Osteoblast (primary cell): ENCODE data around the gene NR1H3. TPM values are rescaled to one million over a fixed set of nuclear protein-coding genes. Genes with fewer than 3 reads are reported as not detected.

Experiments
- DNase-seq: peaks from one replicate; pipeline ENCODE4 v3.0.0; 2011; ENCODE audit warnings: low spot score, mixed read lengths; ENCODE audit not compliant: insufficient read length; ENCODE audit errors: missing footprints
- H2AFZ ChIP-seq: 2 replicates; pipeline ENCODE4 v1.6.0; 2011; ENCODE audit warnings: mild to moderate bottlenecking, low read length
- H3K27ac ChIP-seq: 2 replicates; pipeline ENCODE4 v1.5.1; 2011; ENCODE audit warnings: mild to moderate bottlenecking, low read depth, low read length, moderate library complexity
- H3K27me3 ChIP-seq: 2 replicates; pipeline ENCODE4 v1.6.0; 2012; ENCODE audit warnings: mild to moderate bottlenecking, control low read depth, inconsistent platforms, low read length, moderate library complexity; ENCODE audit not compliant: insufficient read depth
- H3K36me3 ChIP-seq: 2 replicates; pipeline ENCODE4 v1.5.1; 2011; ENCODE audit warnings: mild to moderate bottlenecking, low read length, control low read depth, moderate library complexity; ENCODE audit not compliant: insufficient read depth
- H3K4me1 ChIP-seq: 2 replicates; pipeline ENCODE4 v1.5.1; 2011; ENCODE audit warnings: mild to moderate bottlenecking, low read length, control low read depth, moderate library complexity; ENCODE audit not compliant: insufficient read depth
- H3K4me2 ChIP-seq: 2 replicates; pipeline ENCODE4 v1.6.0; 2011; ENCODE audit warnings: mild to moderate bottlenecking, low read length; ENCODE audit not compliant: insufficient read depth
- H3K4me3 ChIP-seq: fragments of 200-600 bp; sonication (generic); 3 replicates; pipeline ENCODE4 v1.5.1; 2012; ENCODE audit warnings: mild to moderate bottlenecking, low read length, inconsistent platforms; ENCODE audit not compliant: insufficient read depth
- H3K79me2 ChIP-seq: 2 replicates; pipeline ENCODE4 v1.6.0; 2012; ENCODE audit warnings: mild to moderate bottlenecking, low read length, control low read depth, inconsistent platforms; ENCODE audit not compliant: insufficient read depth
- H3K9me3 ChIP-seq: 2 replicates; pipeline ENCODE4 v1.5.1; 2011; ENCODE audit warnings: low read depth, low read length, control low read depth
- H4K20me1 ChIP-seq: 2 replicates; pipeline ENCODE4 v1.6.0; 2012; ENCODE audit warnings: mild to moderate bottlenecking, low read length, control low read depth; ENCODE audit not compliant: insufficient read depth
- total RNA-seq: library from RNA; depleted of rRNA; stranded (reverse); fragments of >200 nt; gene quantifications from 2 replicates; pipeline ENCODE4 v1.2.3, GENCODE V29; 2012
- TF ChIP-seq, protein P1 (sequence below): IDR thresholded peaks from 2 replicates; pipeline ENCODE4 v1.5.1; 2011; ENCODE audit warnings: mild to moderate bottlenecking, low read depth, low read length, moderate library complexity; ENCODE audit errors: extremely low read depth

NR1H3 gene
- total RNA-seq, 1 donor, result 18.5 TPM

GRCh38 chr11:47213950-47214565, 43.7 kb upstream of the NR1H3 start:
- H3K9me3 ChIP-seq, result no peaks in the 10 kb centered on the region
- DNase-seq, result peak; percentile 95
- H3K4me1 ChIP-seq, result peaks cover 20% of the 10 kb centered on the region
- H3K27me3 ChIP-seq, result no peaks in the 10 kb centered on the region
- H3K4me2 ChIP-seq, result peak overlapping the region; percentile 100
- peak overlapping the region; percentile 95 for H2AFZ ChIP-seq
- peaks cover 5% of the 10 kb centered on the region for H4K20me1 ChIP-seq
- H3K4me3 ChIP-seq, result peak overlapping the region; percentile 83
- peak overlapping the region; percentile 93 for H3K27ac ChIP-seq
- peaks cover 4% of the 10 kb centered on the region for H3K36me3 ChIP-seq
- TF ChIP-seq, protein P1, sequence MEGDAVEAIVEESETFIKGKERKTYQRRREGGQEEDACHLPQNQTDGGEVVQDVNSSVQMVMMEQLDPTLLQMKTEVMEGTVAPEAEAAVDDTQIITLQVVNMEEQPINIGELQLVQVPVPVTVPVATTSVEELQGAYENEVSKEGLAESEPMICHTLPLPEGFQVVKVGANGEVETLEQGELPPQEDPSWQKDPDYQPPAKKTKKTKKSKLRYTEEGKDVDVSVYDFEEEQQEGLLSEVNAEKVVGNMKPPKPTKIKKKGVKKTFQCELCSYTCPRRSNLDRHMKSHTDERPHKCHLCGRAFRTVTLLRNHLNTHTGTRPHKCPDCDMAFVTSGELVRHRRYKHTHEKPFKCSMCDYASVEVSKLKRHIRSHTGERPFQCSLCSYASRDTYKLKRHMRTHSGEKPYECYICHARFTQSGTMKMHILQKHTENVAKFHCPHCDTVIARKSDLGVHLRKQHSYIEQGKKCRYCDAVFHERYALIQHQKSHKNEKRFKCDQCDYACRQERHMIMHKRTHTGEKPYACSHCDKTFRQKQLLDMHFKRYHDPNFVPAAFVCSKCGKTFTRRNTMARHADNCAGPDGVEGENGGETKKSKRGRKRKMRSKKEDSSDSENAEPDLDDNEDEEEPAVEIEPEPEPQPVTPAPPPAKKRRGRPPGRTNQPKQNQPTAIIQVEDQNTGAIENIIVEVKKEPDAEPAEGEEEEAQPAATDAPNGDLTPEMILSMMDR, result no peak
- H3K79me2 ChIP-seq, result peaks cover 22% of the 10 kb centered on the region

DNA sequence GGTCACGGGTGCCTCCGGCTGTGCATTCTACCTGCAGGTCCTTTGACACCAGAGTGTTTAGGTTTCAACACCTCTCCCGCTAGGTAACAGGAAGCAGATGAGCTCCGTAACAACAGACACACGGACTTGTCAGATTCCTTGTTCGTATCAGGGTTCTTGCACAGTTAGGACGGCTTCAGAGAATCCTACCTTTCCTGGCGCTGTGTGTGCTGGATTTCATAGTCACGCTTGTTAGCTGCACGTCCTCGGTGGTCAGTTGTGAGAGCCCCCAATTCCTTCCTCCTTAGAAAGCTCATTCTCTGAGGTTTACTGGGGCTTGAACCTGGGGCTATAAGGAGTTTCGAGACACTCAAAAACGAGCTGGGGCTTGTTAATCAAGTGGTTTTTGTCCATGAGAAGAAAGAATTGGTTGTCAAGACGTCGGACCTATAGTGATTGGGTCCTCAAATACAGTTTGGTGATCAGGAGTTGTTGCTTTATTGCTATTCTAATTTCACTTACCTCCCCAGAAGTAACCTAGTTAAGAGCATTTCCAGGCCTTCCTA, 42.4 kb upstream of the NR1H3 start:
- Histone ChIP-seq H3K9me3 (no peaks in the 10 kb centered on the region), H3K4me1 (peaks cover 28% of the 10 kb centered on the region), H3K4me3 (peak overlapping the region; percentile 83), H3K36me3 (peaks cover 4% of the 10 kb centered on the region), H3K27me3 (no peaks in the 10 kb centered on the region), H2AFZ (peak overlapping the region; percentile 89), H3K79me2 (peaks cover 22% of the 10 kb centered on the region), H3K27ac (peak overlapping the region; percentile 93), H4K20me1 (peaks cover 5% of the 10 kb centered on the region), H3K4me2 (peak overlapping the region; percentile 100)
- DNase-seq, result no peak
- TF ChIP-seq, protein P1, result no peak

GRCh38 chr11:47216121-47216798, 41.5 kb upstream of the NR1H3 start:
- Histone ChIP-seq H4K20me1 (peaks cover 5% of the 10 kb centered on the region), H3K9me3 (no peaks in the 10 kb centered on the region), H3K4me3 (peak overlapping the region; percentile 83), H2AFZ (no peak overlapping the region), H3K27me3 (no peaks in the 10 kb centered on the region), H3K36me3 (peaks cover 4% of the 10 kb centered on the region), H3K27ac (peak overlapping the region; percentile 93), H3K4me1 (peaks cover 31% of the 10 kb centered on the region), H3K4me2 (peak overlapping the region; percentile 100), H3K79me2 (peaks cover 22% of the 10 kb centered on the region)
- DNase-seq, result peak; percentile 92
- TF ChIP-seq, protein P1, result no peak

DNA sequence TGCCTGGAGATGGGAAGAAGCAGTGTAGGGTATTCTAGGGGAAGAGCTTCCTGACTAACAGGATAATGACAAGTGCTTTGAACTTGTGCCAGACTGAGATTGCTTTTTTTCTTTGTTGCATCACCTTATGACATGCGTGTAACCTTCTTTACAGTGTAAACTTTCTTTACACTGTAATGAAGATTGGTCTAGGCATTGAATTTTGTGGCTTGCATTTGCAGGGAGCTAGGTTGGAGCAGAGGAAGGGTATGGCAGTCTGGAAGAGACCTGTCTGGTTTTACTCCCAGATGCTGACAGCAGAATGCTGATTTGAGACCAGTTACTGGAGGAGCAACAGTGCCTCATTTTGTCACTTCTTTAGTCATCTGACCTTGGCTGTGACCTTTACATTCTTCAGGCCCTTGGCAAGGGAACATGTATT, 37.4 kb upstream of the NR1H3 start:
- TF ChIP-seq, protein P1, result no peak
- H3K36me3 ChIP-seq, result peaks cover 11% of the 10 kb centered on the region
- peaks cover 5% of the 10 kb centered on the region for H4K20me1 ChIP-seq
- H3K27ac ChIP-seq, result peak overlapping the region; percentile 65
- no peak for DNase-seq
- H2AFZ ChIP-seq, result no peak overlapping the region
- no peak overlapping the region for H3K4me3 ChIP-seq
- peaks cover 17% of the 10 kb centered on the region for H3K79me2 ChIP-seq
- H3K9me3 ChIP-seq, result no peaks in the 10 kb centered on the region
- peaks cover 25% of the 10 kb centered on the region for H3K4me1 ChIP-seq
- H3K4me2 ChIP-seq, result peak overlapping the region; percentile 29
- no peaks in the 10 kb centered on the region for H3K27me3 ChIP-seq
